Mesendoderm (in vitro differentiated cells): Measurements from ENCODE around the gene CSF2RB.

Experiments
- DNase-seq: peaks from one replicate; pipeline ENCODE4 v3.0.0; 2013
- H2AK5ac ChIP-seq: 2 replicates; pipeline ENCODE4 v1.6.1; 2013; ENCODE audit warnings: low read length, inconsistent platforms
- H2BK120ac ChIP-seq: 2 replicates; pipeline ENCODE4 v1.6.1; 2013; ENCODE audit warnings: low read depth, mild to moderate bottlenecking, low read length, moderate library complexity, mixed read lengths
- H2BK15ac ChIP-seq: replicated peaks from 2 replicates; pipeline ENCODE4 v1.6.1; 2013; ENCODE audit warnings: low read depth, mild to moderate bottlenecking, moderate library complexity
- H2BK5ac ChIP-seq: 2 replicates; pipeline ENCODE4 v1.6.1; 2013; ENCODE audit warnings: low read length, inconsistent platforms
- H3K18ac ChIP-seq: 2 replicates; pipeline ENCODE4 v1.6.1; 2013; ENCODE audit warnings: mild to moderate bottlenecking, low read length, mixed read lengths
- H3K23ac ChIP-seq: one replicate; pipeline ENCODE4 v1.6.1; 2013; ENCODE audit warnings: low read length
- H3K27ac ChIP-seq: 2 replicates; pipeline ENCODE4 v1.5.1; 2013; ENCODE audit warnings: low read depth, mild to moderate bottlenecking, inconsistent platforms, low read length, moderate library complexity
- H3K27me3 ChIP-seq: 2 replicates; pipeline ENCODE4 v1.6.1; 2013; ENCODE audit warnings: low read length, control low read depth, mild to moderate bottlenecking, inconsistent platforms; ENCODE audit not compliant: insufficient read depth, poor library complexity
- H3K36me3 ChIP-seq: 2 replicates; pipeline ENCODE4 v1.6.1; 2013; ENCODE audit warnings: low read length, inconsistent platforms; ENCODE audit not compliant: control insufficient read depth, insufficient read depth
- H3K4ac ChIP-seq: one replicate; pipeline ENCODE4 v1.6.1; 2013; ENCODE audit warnings: low read depth, mild to moderate bottlenecking, low read length, moderate library complexity
- H3K4me1 ChIP-seq: 2 replicates; pipeline ENCODE4 v1.6.1; 2013; ENCODE audit warnings: low read depth, low read length, inconsistent platforms; ENCODE audit not compliant: control insufficient read depth
- H3K4me2 ChIP-seq: 2 replicates; pipeline ENCODE4 v1.6.1; 2013; ENCODE audit warnings: low read length
- H3K4me3 ChIP-seq: 2 replicates; pipeline ENCODE4 v1.5.1; 2013; ENCODE audit warnings: mild to moderate bottlenecking, low read length
- H3K56ac ChIP-seq: one replicate; pipeline ENCODE4 v1.6.1; 2013; ENCODE audit warnings: low read length
- H3K79me1 ChIP-seq: 2 replicates; pipeline ENCODE4 v1.6.1; 2013; ENCODE audit warnings: low read length, inconsistent platforms
- H3K79me2 ChIP-seq: 2 replicates; pipeline ENCODE4 v1.6.1; 2013; ENCODE audit warnings: mild to moderate bottlenecking, low read length; ENCODE audit not compliant: control insufficient read depth, insufficient read depth
- H3K9ac ChIP-seq: 2 replicates; pipeline ENCODE4 v1.6.1; 2013; ENCODE audit warnings: low read length, inconsistent platforms
- H4K5ac ChIP-seq: one replicate; pipeline ENCODE4 v1.6.1; 2013; ENCODE audit warnings: low read length
- H4K8ac ChIP-seq: one replicate; pipeline ENCODE4 v1.6.1; 2013; ENCODE audit warnings: low read depth, mild to moderate bottlenecking, control low read depth, low read length, moderate library complexity
- WGBS: extraction: QIAGEN DNeasy Blood & Tissue Kit; methylation state at CpG from one replicate; pipeline ENCODE4 v1.1.7; 2013; ENCODE audit warnings: low lambda C conversion rate, missing lambda C conversion rate; ENCODE audit not compliant: insufficient coverage; ENCODE audit errors: extremely low coverage; 5-methylcytosine and 5-hydroxymethylcytosine counted together

CSF2RB gene

GRCh38 chr22:36899498-36899897, 13.9 kb upstream of the CSF2RB start:
- H3K18ac ChIP-seq, result no peak overlapping the region
- H3K4me2 ChIP-seq, result no peak overlapping the region
- no peak overlapping the region for H4K5ac ChIP-seq
- no peaks in the 10 kb centered on the region for H3K36me3 ChIP-seq
- DNase-seq, result no peak
- H3K79me2 ChIP-seq, result no peaks in the 10 kb centered on the region
- H3K4me1 ChIP-seq, result peaks cover 5% of the 10 kb centered on the region
- no peaks in the 10 kb centered on the region for H3K79me1 ChIP-seq
- H3K4me3 ChIP-seq, result no peak overlapping the region
- no peak overlapping the region for H3K23ac ChIP-seq
- no CpG with 5 or more reads among the region's 1 CpG for WGBS
- H3K27me3 ChIP-seq, result no peaks in the 10 kb centered on the region
- no peak overlapping the region for H3K9ac ChIP-seq
- H2BK15ac ChIP-seq, result no peak overlapping the region
- H3K4ac ChIP-seq, result no peak overlapping the region
- H2BK120ac ChIP-seq, result no peak overlapping the region
- no peak overlapping the region for H2AK5ac ChIP-seq
- no peak overlapping the region for H2BK5ac ChIP-seq
- H3K27ac ChIP-seq, result no peak overlapping the region
- H4K8ac ChIP-seq, result no peak overlapping the region
- H3K56ac ChIP-seq, result no peak overlapping the region

- no peaks in the 10 kb centered on the region for H3K27me3 ChIP-seq
- no peaks in the 10 kb centered on the region for H3K36me3 ChIP-seq
- H3K9ac ChIP-seq, result no peak overlapping the region
- H3K79me2 ChIP-seq, result no peaks in the 10 kb centered on the region
- no peak overlapping the region for H3K18ac ChIP-seq
- H3K4ac ChIP-seq, result no peak overlapping the region
- no peaks in the 10 kb centered on the region for H3K79me1 ChIP-seq
- H3K27ac ChIP-seq, result no peak overlapping the region
- H2BK120ac ChIP-seq, result no peak overlapping the region
- H3K4me1 ChIP-seq, result peaks cover 5% of the 10 kb centered on the region
- H3K56ac ChIP-seq, result no peak overlapping the region
- no peak overlapping the region for H4K8ac ChIP-seq
- no peak overlapping the region for H2BK15ac ChIP-seq
- H4K5ac ChIP-seq, result no peak overlapping the region
- WGBS, result no CpG with 5 or more reads among the region's 2 CpGs
- H3K4me2 ChIP-seq, result no peak overlapping the region
- no peak overlapping the region for H2AK5ac ChIP-seq
- H3K4me3 ChIP-seq, result no peak overlapping the region
- no peak overlapping the region for H3K23ac ChIP-seq
- H2BK5ac ChIP-seq, result no peak overlapping the region
- DNase-seq, result no peak
These were observed 13.2 kb upstream of the CSF2RB start for GRCh38 chr22:36900225-36900624.

GRCh38 chr22:36900880-36901279, 12.5 kb upstream of the CSF2RB start:
- Histone ChIP-seq H2BK120ac (no peak overlapping the region), H3K9ac (no peak overlapping the region), H2AK5ac (no peak overlapping the region), H3K36me3 (no peaks in the 10 kb centered on the region), H2BK15ac (no peak overlapping the region), H3K79me2 (no peaks in the 10 kb centered on the region), H3K18ac (no peak overlapping the region), H2BK5ac (no peak overlapping the region), H3K27me3 (no peaks in the 10 kb centered on the region), H3K4ac (no peak overlapping the region), H3K79me1 (no peaks in the 10 kb centered on the region), H4K8ac (no peak overlapping the region), H3K4me3 (no peak overlapping the region), H3K23ac (no peak overlapping the region), H4K5ac (no peak overlapping the region), H3K27ac (no peak overlapping the region), H3K4me2 (no peak overlapping the region), H3K4me1 (peaks cover 5% of the 10 kb centered on the region), H3K56ac (peak overlapping the region; percentile 51)
- WGBS, result no CpG with 5 or more reads among the region's 4 CpGs
- DNase-seq, result peak; percentile 86

- no CpG with 5 or more reads among the region's 13 CpGs for WGBS
- H3K36me3 ChIP-seq, result no peaks in the 10 kb centered on the region
- no peak overlapping the region for H4K5ac ChIP-seq
- H3K18ac ChIP-seq, result no peak overlapping the region
- no peak overlapping the region for H3K23ac ChIP-seq
- H2BK120ac ChIP-seq, result no peak overlapping the region
- H2BK5ac ChIP-seq, result no peak overlapping the region
- no peak overlapping the region for H3K4me3 ChIP-seq
- H3K4ac ChIP-seq, result no peak overlapping the region
- H3K9ac ChIP-seq, result no peak overlapping the region
- no peaks in the 10 kb centered on the region for H3K27me3 ChIP-seq
- no peak overlapping the region for H3K27ac ChIP-seq
- no peaks in the 10 kb centered on the region for H3K79me2 ChIP-seq
- no peak overlapping the region for H2BK15ac ChIP-seq
- H3K4me2 ChIP-seq, result no peak overlapping the region
- no peak overlapping the region for H2AK5ac ChIP-seq
- peak; percentile 32 for DNase-seq
- peaks cover 5% of the 10 kb centered on the region for H3K4me1 ChIP-seq
- no peak overlapping the region for H3K56ac ChIP-seq
- H4K8ac ChIP-seq, result no peak overlapping the region
- H3K79me1 ChIP-seq, result no peaks in the 10 kb centered on the region
These were observed 11.9 kb upstream of the CSF2RB start for GRCh38 chr22:36901411-36902142.

GRCh38 chr22:36902143-36902926, 11.1 kb upstream of the CSF2RB start:
- Histone ChIP-seq H3K4me1 (peaks cover 5% of the 10 kb centered on the region), H3K9ac (no peak overlapping the region), H3K56ac (no peak overlapping the region), H3K4ac (no peak overlapping the region), H3K79me1 (no peaks in the 10 kb centered on the region), H3K23ac (no peak overlapping the region), H3K4me3 (no peak overlapping the region), H3K18ac (no peak overlapping the region), H3K27ac (no peak overlapping the region), H3K4me2 (no peak overlapping the region), H3K36me3 (no peaks in the 10 kb centered on the region), H4K5ac (no peak overlapping the region), H2AK5ac (no peak overlapping the region), H3K79me2 (no peaks in the 10 kb centered on the region), H2BK5ac (no peak overlapping the region), H2BK120ac (no peak overlapping the region), H3K27me3 (no peaks in the 10 kb centered on the region), H2BK15ac (no peak overlapping the region), H4K8ac (no peak overlapping the region)
- WGBS, result no CpG with 5 or more reads among the region's 8 CpGs
- DNase-seq, result no peak
